Immature natural killer cell (primary cell): ENCODE measurements around the gene FAM149A. TPM values are rescaled to one million over a fixed set of nuclear protein-coding genes. Genes with fewer than 3 reads are reported as not detected.

ENCODE experiments used
- DNase-seq, 3 donors: peaks; one replicate each; pipeline ENCODE4 v3.0.0; 2022; ENCODE audit warnings: mixed read lengths in 1 of 3
- H3K27ac Mint-ChIP-seq, 6 donors: one replicate each; pipeline ENCODE4 v1.8.0; 2020; ENCODE audit warnings: mixed read lengths in 6 of 6, mild to moderate bottlenecking in 5 of 6, inconsistent platforms in 4 of 6, moderate library complexity in 3 of 6
- H3K27me3 Mint-ChIP-seq, 3 donors: one replicate each; pipeline ENCODE4 v1.8.0; 2020 to 2021; ENCODE audit warnings: low read depth in 3 of 3, mild to moderate bottlenecking in 3 of 3, mixed read lengths in 3 of 3, moderate library complexity in 3 of 3, inconsistent platforms in 1 of 3
- H3K36me3 Mint-ChIP-seq, 3 donors: one replicate each; pipeline ENCODE4 v1.8.0; 2020; ENCODE audit warnings: mixed read lengths in 3 of 3, inconsistent platforms in 2 of 3, mild to moderate bottlenecking in 2 of 3
- H3K4me1 Mint-ChIP-seq, 2 donors: one replicate each; pipeline ENCODE4 v1.8.0; 2020; ENCODE audit warnings: inconsistent platforms in 2 of 2, mild to moderate bottlenecking in 2 of 2, mixed read lengths in 2 of 2, moderate library complexity in 1 of 2
- H3K4me3 Mint-ChIP-seq, 5 donors: one replicate each; pipeline ENCODE4 v1.8.0; 2020; ENCODE audit warnings: mild to moderate bottlenecking in 5 of 5, mixed read lengths in 5 of 5, inconsistent platforms in 3 of 5, moderate library complexity in 3 of 5
- H3K9me3 Mint-ChIP-seq, 6 donors: one replicate each; pipeline ENCODE4 v1.8.0; 2020; ENCODE audit warnings: mild to moderate bottlenecking in 6 of 6, mixed read lengths in 6 of 6, inconsistent platforms in 4 of 6, moderate library complexity in 3 of 6
- polyA plus RNA-seq, 3 donors: library from polyadenylated mRNA; unstranded; fragments of 300-500 nt; fragmentation: Illumina TruSeq; gene quantifications; one replicate each; pipeline ENCODE4 v1.2.3, GENCODE V29; 2021

Gene FAM149A
- polyA plus RNA-seq, 3 donors from 2014 or later = not detected

- Mint-ChIP-seq H3K4me3 (no peak overlapping the region), H3K9me3 (no peaks in the 10 kb centered on the region), H3K27ac (no peak overlapping the region), H3K36me3 (no peaks in the 10 kb centered on the region), H3K4me1 (no peaks in the 10 kb centered on the region), H3K27me3 (peaks cover 9 to 15% (median 15%) of the 10 kb centered on the region in 3 donors)
- no peak for DNase-seq
These were observed 47.0 kb downstream of the FAM149A start for GRCh38 chr4:186151499-186151898.

GRCh38 chr4:186158021-186158813 is 53.7 kb downstream of the FAM149A start:
- Mint-ChIP-seq H3K27ac (no peak overlapping the region), H3K36me3 (no peaks in the 10 kb centered on the region), H3K4me1 (no peaks in the 10 kb centered on the region), H3K4me3 (no peak overlapping the region), H3K27me3 (peaks cover 3 to 10% (median 4%) of the 10 kb centered on the region in 3 donors), H3K9me3 (no peaks in the 10 kb centered on the region)
- no peak for DNase-seq

GRCh38 chr4:186158966-186159365 is 54.5 kb downstream of the FAM149A start:
- Mint-ChIP-seq H3K36me3 (no peaks in the 10 kb centered on the region), H3K9me3 (no peaks in the 10 kb centered on the region), H3K27ac (no peak overlapping the region), H3K27me3 (peaks cover 4 to 6% (median 5%) of the 10 kb centered on the region in 3 donors), H3K4me1 (no peaks in the 10 kb centered on the region), H3K4me3 (no peak overlapping the region)
- no peak for DNase-seq

- no peaks in the 10 kb centered on the region for H3K4me1 Mint-ChIP-seq
- no peaks in the 10 kb centered on the region for H3K9me3 Mint-ChIP-seq
These were observed 55.1 kb downstream of the FAM149A start for GRCh38 chr4:186159613-186160012.

GRCh38 chr4:186161138-186161537 is 56.6 kb downstream of the FAM149A start:
- DNase-seq = no peak
- Mint-ChIP-seq H3K36me3 (no peaks in the 10 kb centered on the region), H3K4me1 (no peaks in the 10 kb centered on the region), H3K27ac (no peak overlapping the region), H3K4me3 (no peak overlapping the region), H3K27me3 (peaks cover 3 to 7% (median 7%) of the 10 kb centered on the region in 3 donors), H3K9me3 (no peaks in the 10 kb centered on the region)

More at GRCh38 chr4:186159613-186160012, 55.1 kb downstream of the FAM149A start:
- DNase-seq = no peak
- Mint-ChIP-seq H3K4me3 (no peak overlapping the region), H3K27me3 (peaks cover 5 to 7% (median 6%) of the 10 kb centered on the region in 3 donors), H3K36me3 (no peaks in the 10 kb centered on the region), H3K27ac (no peak overlapping the region)

- Mint-ChIP-seq H3K27me3 (peaks cover 3 to 9% (median 9%) of the 10 kb centered on the region in 3 donors), H3K4me3 (no peak overlapping the region), H3K9me3 (peaks cover 0 to 3% (median 0%) of the 10 kb centered on the region in 6 donors), H3K4me1 (no peaks in the 10 kb centered on the region), H3K36me3 (no peaks in the 10 kb centered on the region), H3K27ac (no peak overlapping the region)
- DNase-seq = no peak
These were observed 62.5 kb downstream of the FAM149A start for GRCh38 chr4:186166852-186167512.

GRCh38 chr4:186167605-186168004 is 63.1 kb downstream of the FAM149A start:
- no peak overlapping the region for H3K27ac Mint-ChIP-seq
- no peaks in the 10 kb centered on the region for H3K4me1 Mint-ChIP-seq
- peaks cover 0 to 3% (median 0%) of the 10 kb centered on the region in 6 donors for H3K9me3 Mint-ChIP-seq
- H3K27me3 Mint-ChIP-seq = peaks cover 2 to 7% (median 6%) of the 10 kb centered on the region in 3 donors
- H3K36me3 Mint-ChIP-seq = no peaks in the 10 kb centered on the region
- no peak for DNase-seq
- H3K4me3 Mint-ChIP-seq = no peak overlapping the region

GRCh38 chr4:186168750-186169149 is 64.2 kb downstream of the FAM149A start:
- no peaks in the 10 kb centered on the region for H3K36me3 Mint-ChIP-seq
- H3K4me1 Mint-ChIP-seq = no peaks in the 10 kb centered on the region
- peaks cover 2 to 7% (median 6%) of the 10 kb centered on the region in 3 donors for H3K27me3 Mint-ChIP-seq
- no peak overlapping the region for H3K4me3 Mint-ChIP-seq
- H3K27ac Mint-ChIP-seq = no peak overlapping the region
- H3K9me3 Mint-ChIP-seq = peaks cover 0 to 3% (median 0%) of the 10 kb centered on the region in 6 donors
- DNase-seq = no peak

- no peak for DNase-seq
- Mint-ChIP-seq H3K4me1 (no peaks in the 10 kb centered on the region), H3K9me3 (peaks cover 0 to 3% (median 0%) of the 10 kb centered on the region in 6 donors), H3K27me3 (peaks cover 2 to 3% (median 3%) of the 10 kb centered on the region in 3 donors), H3K4me3 (no peak overlapping the region), H3K27ac (no peak overlapping the region), H3K36me3 (no peaks in the 10 kb centered on the region)
These were observed 64.9 kb downstream of the FAM149A start for GRCh38 chr4:186169333-186169944.

- peaks cover 0 to 3% (median 0%) of the 10 kb centered on the region in 6 donors for H3K9me3 Mint-ChIP-seq
- H3K27me3 Mint-ChIP-seq = peaks cover 2 to 3% (median 3%) of the 10 kb centered on the region in 3 donors
- no peak for DNase-seq
- no peak overlapping the region for H3K27ac Mint-ChIP-seq
- no peaks in the 10 kb centered on the region for H3K4me1 Mint-ChIP-seq
- H3K36me3 Mint-ChIP-seq = no peaks in the 10 kb centered on the region
- H3K4me3 Mint-ChIP-seq = no peak overlapping the region
These were observed 65.7 kb downstream of the FAM149A start for GRCh38 chr4:186169945-186170802.

GRCh38 chr4:186170966-186171365 is 66.5 kb downstream of the FAM149A start:
- no peaks in the 10 kb centered on the region for H3K36me3 Mint-ChIP-seq
- peaks cover 3 to 6% (median 5%) of the 10 kb centered on the region in 3 donors for H3K27me3 Mint-ChIP-seq
- H3K4me1 Mint-ChIP-seq = no peaks in the 10 kb centered on the region
- no peak overlapping the region for H3K27ac Mint-ChIP-seq
- H3K9me3 Mint-ChIP-seq = peaks cover 0 to 3% (median 0%) of the 10 kb centered on the region in 6 donors
- no peak overlapping the region for H3K4me3 Mint-ChIP-seq
- DNase-seq = no peak

GRCh38 chr4:186172546-186172945 is 68.0 kb downstream of the FAM149A start:
- Mint-ChIP-seq H3K4me3 (no peak overlapping the region), H3K27ac (no peak overlapping the region), H3K9me3 (peaks cover 0 to 3% (median 0%) of the 10 kb centered on the region in 6 donors), H3K36me3 (no peaks in the 10 kb centered on the region), H3K4me1 (no peaks in the 10 kb centered on the region), H3K27me3 (peaks cover 3 to 10% (median 5%) of the 10 kb centered on the region in 3 donors)
- DNase-seq = no peak

- no peak for DNase-seq
- H3K9me3 Mint-ChIP-seq = peaks cover 0 to 2% (median 0%) of the 10 kb centered on the region in 6 donors
- H3K27ac Mint-ChIP-seq = peak overlapping the region in 2 of 6 donors; percentile 3 to 68
- H3K4me1 Mint-ChIP-seq = peaks cover 26 to 29% of the 10 kb centered on the region in 2 donors
- peaks cover 6 to 22% (median 8%) of the 10 kb centered on the region in 3 donors for H3K27me3 Mint-ChIP-seq
- no peak overlapping the region for H3K4me3 Mint-ChIP-seq
- no peaks in the 10 kb centered on the region for H3K36me3 Mint-ChIP-seq
These were observed 83.6 kb downstream of the FAM149A start for GRCh38 chr4:186188107-186188506.
